HG02759 (cell line): ENCODE data around the gene FAM53A.
"Not testable (repeated sequence)": the region's sequence is repeated elsewhere in the genome, so short reads cannot be mapped to it uniquely, and the experiment has no call there.

Experiments used
- ATAC-seq: cut with Tn5 transposase; IDR thresholded peaks from one replicate; pipeline ENCODE4 v1.9.1; 2021; ENCODE audit warnings: mild to moderate bottlenecking, moderate library complexity; ENCODE audit not compliant: unreplicated experiment

Gene FAM53A

GRCh38 chr4:1608821-1609500 is 75.2 kb downstream of the FAM53A start:
- no peak for ATAC-seq

DNA sequence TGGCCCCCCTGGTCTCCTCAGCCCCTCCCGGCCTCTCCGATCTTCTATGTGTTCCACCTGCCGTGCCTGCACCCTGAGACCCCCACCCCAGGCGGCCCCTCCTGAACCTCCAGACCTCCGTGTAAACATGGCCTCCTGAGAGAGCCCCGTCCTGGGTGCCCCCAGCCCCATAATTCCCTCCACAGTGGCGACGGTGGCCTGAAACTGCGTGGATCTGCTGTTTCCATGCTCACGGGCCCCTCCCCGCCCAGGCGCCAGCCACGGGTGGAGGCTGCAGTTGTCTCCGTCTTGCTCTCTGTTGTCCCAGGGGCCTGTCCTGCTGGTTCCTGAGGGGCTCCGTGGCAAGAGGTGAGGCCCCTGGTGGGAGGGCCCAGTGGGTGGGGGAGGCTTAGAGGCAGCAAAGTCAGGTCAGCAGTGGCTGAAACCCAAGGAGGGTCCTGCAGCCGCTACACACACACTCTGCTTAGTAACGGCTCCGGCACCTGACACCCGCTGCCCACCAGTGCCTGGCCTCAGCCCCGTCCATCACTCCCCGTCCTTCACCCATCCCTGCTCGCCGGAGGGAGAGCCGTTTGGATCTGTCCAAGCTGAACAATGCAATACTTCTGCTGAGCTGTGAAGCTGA is 75.8 kb downstream of the FAM53A start:
- ATAC-seq = no peak

DNA sequence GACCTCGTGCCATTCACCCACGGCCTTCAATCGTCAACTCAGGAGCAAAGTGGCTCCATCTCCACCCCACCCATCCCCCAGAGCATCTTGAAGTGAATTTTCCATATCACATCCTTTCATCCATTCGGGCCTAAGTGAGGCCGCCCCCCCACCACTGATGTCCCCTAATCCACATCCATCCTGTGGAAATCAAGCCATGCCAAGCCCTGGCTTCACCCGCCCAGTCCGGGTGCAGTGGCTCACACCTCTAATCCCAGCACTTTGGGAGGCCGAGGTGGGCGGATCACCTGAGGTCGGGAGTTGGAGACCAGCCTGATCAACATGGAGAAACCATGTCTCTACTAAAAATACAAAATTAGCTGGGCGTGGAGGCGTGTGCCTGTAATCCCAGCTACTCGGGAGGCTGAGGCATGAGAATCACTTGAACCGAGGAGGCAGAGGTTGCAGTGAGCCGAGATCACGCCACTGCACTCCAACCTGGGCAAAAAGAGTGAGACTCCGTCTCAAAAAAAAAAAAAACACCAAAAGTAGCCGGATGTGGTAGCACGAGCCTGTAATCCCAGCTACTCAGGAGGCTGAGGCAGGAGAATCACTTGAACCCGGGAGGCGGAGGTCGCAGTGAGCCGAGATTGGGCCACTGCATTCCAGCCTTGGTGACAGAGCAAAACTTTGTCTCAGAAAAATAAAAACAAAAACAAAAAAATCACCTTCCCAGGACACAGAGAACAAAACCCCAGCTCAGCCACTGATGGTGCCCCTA is 76.5 kb downstream of the FAM53A start:
- not testable (repeated sequence) for ATAC-seq

DNA sequence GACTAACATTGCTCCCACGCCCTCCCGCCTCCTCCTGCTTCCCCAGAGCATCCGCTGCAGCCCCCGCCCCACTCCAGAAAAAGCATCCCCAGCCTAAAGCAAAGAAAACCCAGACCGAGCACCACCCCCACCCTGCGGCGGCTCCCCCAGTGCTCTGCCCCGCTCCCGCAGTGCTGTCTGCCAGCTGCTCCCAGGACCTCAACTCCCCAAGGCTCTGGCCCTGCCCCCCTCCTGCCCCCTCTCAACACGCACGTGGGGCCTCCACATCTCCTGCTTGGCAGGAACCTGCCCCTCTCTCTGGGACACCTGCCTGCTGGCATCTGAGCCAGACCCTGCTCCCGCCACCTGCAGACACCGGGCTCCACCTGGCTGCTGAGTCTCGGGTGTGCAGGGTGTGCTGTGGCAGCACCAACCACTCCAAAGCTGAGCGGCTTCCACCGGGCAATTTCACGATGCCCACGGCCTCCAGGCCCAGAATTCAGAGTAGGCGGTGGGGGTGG is 79.4 kb downstream of the FAM53A start:
- ATAC-seq = no peak

DNA sequence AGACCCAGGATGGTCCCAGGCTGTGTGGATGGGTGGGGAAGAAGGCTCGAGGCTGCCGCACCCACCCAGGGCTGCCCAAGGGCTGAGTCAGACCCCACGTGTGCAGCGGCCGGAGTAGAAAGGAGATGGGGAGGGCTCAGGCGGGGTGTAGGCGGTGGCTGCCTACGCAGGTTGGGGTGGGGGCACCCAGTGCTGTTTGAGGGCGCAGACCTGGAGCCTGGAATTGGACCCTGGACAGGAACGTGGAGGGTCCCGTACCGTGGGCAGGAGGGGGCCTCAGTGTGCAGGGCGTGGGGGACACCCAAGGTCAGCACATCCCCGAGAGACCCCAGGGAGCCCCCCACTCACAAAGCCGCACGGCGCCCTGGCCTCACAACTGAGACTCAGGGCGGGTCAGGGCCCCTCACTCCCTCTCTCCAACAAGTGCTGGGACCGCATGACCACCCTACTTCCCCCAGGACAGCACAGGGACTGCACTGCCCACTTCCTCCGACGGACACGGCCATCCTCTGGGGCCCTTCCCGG is 79.9 kb downstream of the FAM53A start:
- ATAC-seq = no peak

DNA sequence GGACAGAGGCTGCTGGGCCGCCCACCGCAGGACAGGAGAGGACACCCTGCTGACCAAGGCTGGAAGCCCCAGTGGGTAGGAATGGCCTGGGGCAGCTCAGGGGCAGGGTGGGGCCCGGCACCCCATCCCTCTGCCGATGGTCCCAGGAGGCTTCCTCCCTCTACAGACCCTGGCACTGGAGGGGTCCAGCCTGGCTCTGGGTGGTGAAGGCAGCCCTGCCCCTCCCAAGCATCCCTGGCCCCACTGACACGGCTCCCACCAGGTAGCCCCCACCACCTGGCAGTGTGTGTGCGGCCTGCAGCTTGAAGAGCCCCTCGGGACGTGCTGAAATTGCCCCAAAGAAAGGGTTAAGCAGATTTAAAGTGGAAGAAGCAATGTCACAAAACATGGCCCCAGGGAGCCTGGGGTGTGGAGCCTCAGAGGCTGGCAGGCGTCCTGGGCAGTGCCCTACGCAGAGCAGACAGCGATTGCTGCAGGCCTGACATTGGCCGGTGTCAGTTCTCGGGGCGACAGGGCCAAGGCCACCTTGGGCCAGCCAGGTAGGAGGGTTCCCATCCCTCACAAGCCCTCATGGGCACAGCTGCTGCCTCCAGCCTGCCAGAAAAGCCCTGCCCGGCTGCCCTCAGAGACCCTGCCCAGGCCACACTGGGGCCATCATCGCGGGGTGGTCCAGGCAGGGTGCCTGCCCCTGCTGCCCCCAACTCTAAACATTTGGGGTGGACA is 80.5 kb downstream of the FAM53A start:
- no peak for ATAC-seq

- no peak for ATAC-seq
Measured at GRCh38 chr4:1602655-1603412, 81.3 kb downstream of the FAM53A start.

DNA sequence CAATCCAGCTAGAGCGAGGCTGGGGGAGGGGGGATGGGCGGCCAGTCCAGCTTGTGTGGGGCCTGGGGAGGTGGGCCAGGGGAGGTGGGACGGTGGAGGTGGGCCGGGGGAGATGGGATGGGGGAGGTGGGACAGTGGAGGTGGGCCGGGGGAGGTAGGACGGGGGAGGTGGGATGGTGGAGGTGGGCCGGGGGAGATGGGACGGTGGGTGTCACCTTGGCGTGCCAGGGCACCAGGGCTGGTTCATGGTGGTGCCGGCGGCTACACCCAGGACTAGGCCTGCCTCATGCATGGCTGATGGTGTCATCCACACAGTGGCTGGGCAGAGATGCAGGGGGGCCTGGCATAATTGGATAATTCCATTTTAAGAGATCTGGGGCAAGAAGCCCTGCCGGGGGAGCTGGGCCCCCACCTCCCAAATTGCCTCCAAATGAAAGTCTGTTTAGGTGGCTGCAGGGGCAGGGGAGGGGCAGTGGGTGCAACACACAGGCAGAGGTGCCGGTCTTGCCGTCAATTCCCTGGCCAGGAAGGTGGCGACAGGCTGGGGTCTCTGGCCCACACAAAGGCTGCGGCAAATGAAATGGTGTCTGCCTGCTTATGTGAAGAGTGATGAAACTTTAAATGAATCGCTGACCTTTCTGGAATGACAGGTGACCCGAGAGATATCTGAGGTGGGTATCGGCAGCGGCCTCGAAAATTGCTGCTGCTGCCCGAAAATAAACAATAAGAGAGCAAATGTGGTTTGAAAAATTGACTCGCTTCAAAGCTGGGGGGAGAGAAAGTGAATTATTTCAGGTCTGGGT is 82.1 kb downstream of the FAM53A start:
- no peak for ATAC-seq

DNA sequence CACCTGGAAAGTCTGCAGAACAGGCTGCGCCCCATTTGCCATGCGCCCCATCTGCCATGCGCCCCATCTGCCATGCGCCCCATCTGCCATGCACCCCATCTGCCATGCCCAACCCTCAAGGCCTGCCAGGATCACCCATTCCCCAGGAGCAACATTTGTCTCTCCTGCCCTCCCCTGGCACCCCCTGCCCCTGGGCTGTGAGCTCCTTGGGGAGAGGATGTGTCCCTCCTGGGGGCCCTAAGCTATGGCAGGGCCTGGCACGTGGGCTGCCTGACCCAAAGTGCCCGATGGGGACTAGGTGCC is 82.6 kb downstream of the FAM53A start:
- ATAC-seq = no peak

DNA sequence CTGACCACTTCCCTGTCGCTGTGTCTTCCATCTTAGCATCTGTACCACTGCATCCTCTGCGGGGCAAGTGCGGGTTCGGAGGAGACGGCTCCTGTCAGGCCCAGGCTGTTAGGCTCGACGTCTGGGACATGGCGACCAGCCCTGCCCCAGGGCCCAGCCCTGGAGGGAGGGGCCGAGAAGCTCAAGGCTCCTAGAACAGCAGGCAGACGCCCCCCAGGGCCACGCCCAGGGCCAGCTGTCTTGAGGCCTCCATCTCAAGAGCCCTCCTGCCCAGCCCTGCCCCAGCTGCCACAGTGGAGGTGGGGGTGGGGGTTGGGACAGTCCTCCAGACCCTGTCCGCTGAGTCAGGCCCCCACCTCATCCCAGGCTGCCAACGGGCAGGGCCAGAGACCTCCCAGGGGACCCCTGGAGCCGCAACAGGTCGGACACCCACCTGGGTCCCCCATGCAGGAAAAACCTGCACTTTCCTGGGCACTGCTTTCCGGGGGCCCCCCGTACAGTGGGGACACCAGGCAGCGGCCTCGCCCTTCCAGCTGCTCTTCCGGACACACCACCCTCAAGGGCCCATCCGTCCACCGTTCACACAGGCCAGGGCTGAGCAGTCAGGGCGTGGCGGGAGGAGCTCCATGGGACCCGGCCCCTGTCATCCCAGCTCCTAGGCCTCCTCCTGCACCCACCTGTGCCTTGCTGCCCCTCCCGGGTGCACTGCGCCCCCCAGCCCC is 83.1 kb downstream of the FAM53A start:
- ATAC-seq = no peak

DNA sequence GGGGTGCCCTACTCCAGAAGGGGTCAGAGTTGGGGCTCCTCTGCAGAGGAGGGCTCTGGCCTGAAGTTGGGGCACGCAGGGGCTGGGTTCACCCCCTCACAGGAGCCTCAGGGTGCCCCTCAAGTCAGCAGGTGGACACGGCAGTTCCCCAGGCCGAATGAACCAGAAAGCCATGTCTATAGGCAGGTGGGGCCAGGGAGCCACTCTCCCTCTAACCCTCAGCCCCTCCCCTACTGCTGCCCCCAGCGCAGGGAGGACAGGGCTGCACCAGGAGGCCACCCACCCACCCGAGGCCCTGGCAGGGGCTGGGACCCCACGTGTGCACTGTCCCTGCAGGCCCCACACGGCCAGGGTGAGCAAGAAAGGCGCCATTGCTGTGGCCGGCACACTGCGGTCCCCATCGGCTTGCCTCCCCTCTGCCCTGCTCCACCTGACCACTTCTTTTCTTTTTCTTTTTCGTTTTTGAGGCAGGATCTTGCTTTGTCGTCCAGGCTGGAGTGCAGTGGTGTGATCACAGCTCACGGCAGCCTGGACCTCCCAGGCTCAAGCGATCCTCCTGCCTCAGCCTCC is 83.8 kb downstream of the FAM53A start:
- no peak for ATAC-seq

GRCh38 chr4:1599491-1600210 is 84.5 kb downstream of the FAM53A start:
- no peak for ATAC-seq

DNA sequence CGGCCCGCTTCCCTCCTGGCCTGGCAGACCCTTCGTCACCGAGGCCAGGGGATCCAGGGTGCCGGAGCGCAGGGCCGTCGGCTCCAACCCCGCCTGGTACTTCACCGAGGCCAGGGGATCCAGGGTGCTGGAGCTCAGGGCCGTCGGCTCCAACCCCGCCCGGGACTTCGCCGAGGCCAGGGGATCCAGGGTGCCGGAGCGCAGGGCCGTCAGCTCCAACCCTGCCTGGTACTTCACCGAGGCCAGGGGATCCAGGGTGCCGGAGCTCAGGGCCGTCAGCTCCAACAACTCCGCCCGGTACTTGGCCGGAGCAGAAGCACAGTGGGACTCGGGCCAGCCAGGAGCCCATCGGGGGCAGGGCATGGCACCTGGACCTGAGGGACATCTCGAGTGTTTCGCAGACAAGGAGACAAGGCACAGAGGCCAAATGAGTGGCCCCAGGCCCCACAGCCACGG is 85.1 kb downstream of the FAM53A start:
- ATAC-seq = no peak

- ATAC-seq = no peak
Measured at GRCh38 chr4:1598206-1599025, 85.7 kb downstream of the FAM53A start.

DNA sequence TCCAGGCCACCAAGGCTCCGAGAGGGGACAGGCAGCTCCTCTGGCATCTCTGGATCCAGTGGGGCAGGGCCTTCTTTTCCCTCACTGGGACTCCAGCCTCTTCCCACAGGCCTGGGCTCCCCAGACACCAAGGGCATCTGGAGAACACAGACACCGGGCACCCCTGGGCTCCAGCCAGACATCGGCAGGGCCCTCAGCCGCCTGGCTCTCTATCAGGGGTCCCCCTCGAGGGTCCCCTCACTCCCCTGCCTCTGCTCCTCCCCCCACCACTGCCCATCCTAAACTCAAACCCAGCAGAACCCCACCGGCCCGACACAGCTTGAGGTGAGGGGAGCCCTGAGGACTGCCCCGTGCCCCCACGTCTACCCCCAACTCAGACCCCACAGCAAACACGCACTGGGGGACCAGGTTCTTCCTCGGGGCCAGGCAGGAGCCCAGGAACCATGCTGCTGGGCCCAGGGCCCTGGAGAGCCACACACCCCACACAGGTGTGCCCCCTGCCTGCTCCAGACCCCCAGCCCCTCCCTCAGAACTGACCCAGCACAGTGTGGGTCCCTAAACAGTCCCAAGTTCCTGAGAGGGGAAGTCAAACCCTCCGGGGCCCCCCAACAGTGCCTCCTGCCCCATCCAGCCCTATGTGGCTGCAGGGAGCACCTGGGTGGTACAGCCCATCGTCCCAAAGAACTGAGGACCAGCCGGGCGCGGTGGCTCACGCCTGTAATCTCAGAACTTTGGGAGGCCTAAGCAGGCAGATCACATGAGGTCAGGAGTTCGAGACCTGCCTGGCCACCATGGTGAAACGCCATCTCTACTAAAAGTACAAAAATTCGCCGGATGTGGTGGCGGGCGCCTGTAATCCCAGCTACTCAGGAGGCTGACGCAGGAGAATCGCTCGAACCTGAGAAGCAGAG is 86.8 kb downstream of the FAM53A start:
- ATAC-seq = no peak

DNA sequence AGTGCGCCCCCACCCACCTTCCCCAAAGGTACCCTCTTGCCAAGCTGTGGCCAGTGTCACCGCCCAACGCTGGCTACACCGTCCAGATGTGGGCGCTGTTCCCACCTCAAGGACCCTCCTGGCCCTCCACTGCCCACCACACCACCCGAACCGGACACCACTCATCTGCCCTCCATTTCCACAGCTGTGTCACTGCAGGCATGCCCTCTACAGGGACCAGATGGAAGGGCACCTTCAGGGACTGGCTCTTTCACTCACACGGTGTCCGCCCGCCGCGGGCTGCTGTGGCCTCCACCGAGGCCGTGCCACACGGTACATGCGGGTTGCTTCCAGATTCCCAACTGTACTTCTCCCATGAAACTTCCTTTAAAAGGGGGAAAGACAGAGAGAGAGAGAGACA is 87.7 kb downstream of the FAM53A start:
- no peak for ATAC-seq
